Suprapubic skin (tissue), 4 donors: ENCODE measurements around the gene PRTFDC1.

ENCODE experiments used
- CTCF ChIP-seq, 2 donors: fragments of 200-600 bp in 1 of 2; fragments of 450-650 bp in 1 of 2; sonication (generic) in 1 of 2; IDR thresholded peaks; one replicate each; pipeline ENCODE4 v1.5.1; 2016 to 2019; ENCODE audit warnings: antibody characterized with exemption in 2 of 2, mild to moderate bottlenecking in 1 of 2, moderate library complexity in 1 of 2
- EP300 ChIP-seq: sonication (generic); formaldehyde crosslinking; IDR thresholded peaks from one replicate; pipeline ENCODE4 v1.6.1; 2017; ENCODE audit warnings: antibody characterized with exemption
- POLR2A ChIP-seq, 2 donors: fragments of 450-650 bp; IDR thresholded peaks; one replicate each; pipeline ENCODE4 v1.6.1; 2017; ENCODE audit warnings: antibody characterized with exemption in 2 of 2, mild to moderate bottlenecking in 2 of 2, moderate library complexity in 2 of 2
- POLR2AphosphoS5 ChIP-seq, 3 donors: sonication (generic); formaldehyde crosslinking; IDR thresholded peaks; one replicate each; pipeline ENCODE4 v1.6.1; 2017; ENCODE audit warnings: antibody characterized with exemption in 3 of 3

- TF ChIP-seq CTCF (IDR thresholded peaks at IDR 0.05) = no peak
- no peak for TF ChIP-seq POLR2A (IDR thresholded peaks at IDR 0.05)
- no peak for TF ChIP-seq POLR2AphosphoS5 (IDR thresholded peaks at IDR 0.05)
- no peak for TF ChIP-seq EP300
Observed at GRCh38 chr10:24935504-24936292, 16.7 kb downstream of the PRTFDC1 start.
